ENCODE results near the gene PASK. TPM values are rescaled to one million over a fixed set of nuclear protein-coding genes. Genes with fewer than 3 reads are reported as not detected.

PASK gene
- total and polyA plus RNA-seq, 12 donors: 0.72 to 8.9 (median 3.6) TPM

- H3K4me1 ChIP-seq (replicated peaks in 1 of 2): no peaks in the 10 kb centered on the region
- WGBS, 4 donors: 83 to 96% (median 85%) methylated on average over 4 of the region's 4 CpGs
- DNase-seq: no peak
- H3K27me3 ChIP-seq: no peaks in the 10 kb centered on the region
- H3K27ac ChIP-seq: no peak overlapping the region
- H3K9me3 ChIP-seq (replicated peaks in 1 of 3): no peaks in the 10 kb centered on the region
- TF ChIP-seq CTCF (IDR thresholded peaks at IDR 0.05) (no peak), POLR2A (IDR thresholded peaks at IDR 0.05) (no peak)
- intact Hi-C loops (cut with DNase I): no loop called here
- no peak overlapping the region for H3K4me3 ChIP-seq
- peaks cover 0 to 33% of the 10 kb centered on the region in 2 donors for H3K36me3 ChIP-seq (replicated peaks in 1 of 2)
Observed at GRCh38 chr2:241179899-241180298, 30.6 kb upstream of the PASK start.

GRCh38 chr2:241178961-241179360 lies 29.7 kb upstream of the PASK start:
- TF ChIP-seq POLR2A (IDR thresholded peaks at IDR 0.05) (no peak), CTCF (IDR thresholded peaks at IDR 0.05) (no peak)
- intact Hi-C loops (cut with DNase I): no loop called here
- H3K27me3 ChIP-seq: no peaks in the 10 kb centered on the region
- H3K4me3 ChIP-seq: no peak overlapping the region
- peak overlapping the region in 1 of 5 donors; percentile 39 for H3K27ac ChIP-seq
- DNase-seq: no peak
- no peaks in the 10 kb centered on the region for H3K4me1 ChIP-seq (replicated peaks in 1 of 2)
- H3K36me3 ChIP-seq (replicated peaks in 1 of 2): peaks cover 0 to 41% of the 10 kb centered on the region in 2 donors
- WGBS, 4 donors: 80 to 92% (median 89%) methylated on average over 4 of the region's 4 CpGs
- H3K9me3 ChIP-seq (replicated peaks in 1 of 3): no peaks in the 10 kb centered on the region

DNA sequence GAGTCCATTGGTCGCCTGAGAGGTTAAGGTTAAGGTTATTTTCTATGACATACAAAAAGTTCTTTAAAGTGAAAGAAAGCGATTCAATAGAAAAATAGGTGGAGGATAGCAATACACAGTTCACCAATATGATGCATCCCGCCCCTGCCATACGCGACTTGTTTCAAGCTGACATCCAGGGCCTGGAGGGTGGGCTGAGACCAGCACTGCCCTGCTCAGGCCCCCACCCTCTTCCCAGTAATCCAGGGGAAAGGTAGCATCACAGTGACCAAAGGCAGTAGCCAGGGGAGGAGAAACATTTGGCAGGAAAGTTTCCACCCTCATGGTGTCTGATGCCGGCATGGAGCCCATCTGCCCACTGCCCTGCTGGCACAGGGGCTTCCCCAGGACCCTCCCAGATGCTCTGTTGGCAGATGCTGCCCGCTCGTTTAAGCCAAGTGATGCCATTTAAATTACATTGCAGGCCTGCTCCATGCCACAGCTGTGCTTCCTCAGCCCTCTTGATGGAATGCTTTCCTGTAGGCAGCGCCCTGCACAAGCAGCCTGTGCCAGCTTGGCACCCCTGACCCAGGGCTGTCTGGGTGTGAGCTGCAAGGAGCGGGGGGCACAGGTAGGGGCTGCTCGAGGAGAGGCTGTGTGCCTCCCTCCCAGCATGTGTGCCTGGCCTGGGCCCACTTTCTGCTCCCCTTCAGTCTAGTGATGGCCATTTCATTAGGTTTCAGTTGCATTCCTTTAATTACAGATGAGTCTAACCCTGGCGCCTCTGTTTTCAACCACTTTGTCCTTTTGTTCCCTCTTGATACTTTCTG lies 28.5 kb upstream of the PASK start:
- Histone ChIP-seq H3K4me3 (no peak overlapping the region), H3K36me3 (replicated peaks in 1 of 2) (peaks cover 0 to 41% of the 10 kb centered on the region in 2 donors), H3K27ac (no peak overlapping the region), H3K4me1 (replicated peaks in 1 of 2) (no peaks in the 10 kb centered on the region), H3K9me3 (replicated peaks in 1 of 3) (no peaks in the 10 kb centered on the region), H3K27me3 (no peaks in the 10 kb centered on the region)
- WGBS, 4 donors: 95 to 97% (median 96%) methylated on average over 8 to 12 of the region's 12 CpGs
- intact Hi-C loops (cut with DNase I): no loop called here
- no peak for TF ChIP-seq CTCF (IDR thresholded peaks at IDR 0.05)
- no peak for TF ChIP-seq POLR2A (IDR thresholded peaks at IDR 0.05)
- DNase-seq: no peak

- no peak for DNase-seq
- intact Hi-C loops (cut with DNase I): no loop called here
- TF ChIP-seq POLR2A (IDR thresholded peaks at IDR 0.05) (no peak), CTCF (IDR thresholded peaks at IDR 0.05) (no peak)
- no peak overlapping the region for H3K4me3 ChIP-seq
- no peaks in the 10 kb centered on the region for H3K27me3 ChIP-seq
- peaks cover 0 to 61% of the 10 kb centered on the region in 2 donors for H3K36me3 ChIP-seq (replicated peaks in 1 of 2)
- peaks cover 0 to 13% (median 0%) of the 10 kb centered on the region in 3 donors for H3K9me3 ChIP-seq (replicated peaks in 1 of 3)
- 89 to 95% (median 92%) methylated on average over 2 of the region's 2 CpGs for WGBS, 4 donors
- no peak overlapping the region for H3K27ac ChIP-seq
- no peaks in the 10 kb centered on the region for H3K4me1 ChIP-seq (replicated peaks in 1 of 2)
Observed at GRCh38 chr2:241173557-241173956, 24.3 kb upstream of the PASK start.
